MM.1S (cell line): ENCODE results near the gene CHMP2B.

ENCODE experiments used
- EZH2 ChIP-seq: fragments of 300-600 bp; sonication (generic); optimal IDR thresholded peaks from 2 replicates; pipeline ENCODE3; 2017; ENCODE audit warnings: low read depth, mild to moderate bottlenecking, antibody characterized with exemption, low read length, mixed read lengths
- EZH2phosphoT487 ChIP-seq: fragments of 300-600 bp; sonication (generic); IDR thresholded peaks from 2 replicates; pipeline ENCODE4 v1.6.1; 2018; ENCODE audit warnings: antibody characterized with exemption, low read length
- TF ChIP-seq, protein P1 (sequence below): fragments of 300-600 bp; sonication (generic); IDR thresholded peaks from 2 replicates; pipeline ENCODE4 v1.5.1; 2016; ENCODE audit warnings: antibody characterized with exemption, low read length, mixed read lengths

DNA sequence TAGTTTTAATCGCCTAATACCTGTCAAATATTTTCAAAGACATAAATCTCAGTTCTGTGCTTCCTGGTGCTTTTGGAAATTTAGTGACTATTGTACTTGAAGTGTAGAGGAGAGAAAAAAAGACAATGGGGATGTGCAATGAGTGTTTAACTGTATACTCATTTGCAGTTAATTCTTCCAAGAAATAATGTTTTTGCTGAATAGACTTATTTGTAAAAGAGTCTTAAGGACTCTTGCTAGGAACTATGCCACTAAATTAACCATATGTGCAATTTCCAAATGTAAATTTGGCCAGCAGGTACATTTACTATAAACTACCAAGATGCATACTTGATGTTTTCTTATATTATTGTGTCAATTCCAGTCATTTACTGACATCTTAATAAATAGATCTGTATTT is 2.0 kb downstream of the CHMP2B start:
- TF ChIP-seq, protein P1, sequence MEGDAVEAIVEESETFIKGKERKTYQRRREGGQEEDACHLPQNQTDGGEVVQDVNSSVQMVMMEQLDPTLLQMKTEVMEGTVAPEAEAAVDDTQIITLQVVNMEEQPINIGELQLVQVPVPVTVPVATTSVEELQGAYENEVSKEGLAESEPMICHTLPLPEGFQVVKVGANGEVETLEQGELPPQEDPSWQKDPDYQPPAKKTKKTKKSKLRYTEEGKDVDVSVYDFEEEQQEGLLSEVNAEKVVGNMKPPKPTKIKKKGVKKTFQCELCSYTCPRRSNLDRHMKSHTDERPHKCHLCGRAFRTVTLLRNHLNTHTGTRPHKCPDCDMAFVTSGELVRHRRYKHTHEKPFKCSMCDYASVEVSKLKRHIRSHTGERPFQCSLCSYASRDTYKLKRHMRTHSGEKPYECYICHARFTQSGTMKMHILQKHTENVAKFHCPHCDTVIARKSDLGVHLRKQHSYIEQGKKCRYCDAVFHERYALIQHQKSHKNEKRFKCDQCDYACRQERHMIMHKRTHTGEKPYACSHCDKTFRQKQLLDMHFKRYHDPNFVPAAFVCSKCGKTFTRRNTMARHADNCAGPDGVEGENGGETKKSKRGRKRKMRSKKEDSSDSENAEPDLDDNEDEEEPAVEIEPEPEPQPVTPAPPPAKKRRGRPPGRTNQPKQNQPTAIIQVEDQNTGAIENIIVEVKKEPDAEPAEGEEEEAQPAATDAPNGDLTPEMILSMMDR, result no peak
- no peak for TF ChIP-seq EZH2
- no peak for TF ChIP-seq EZH2phosphoT487
